VCaP (cell line): Measurements from ENCODE around the gene MGAT4B.
"Not testable (repeated sequence)": the region's sequence is repeated elsewhere in the genome, so short reads cannot be mapped to it uniquely, and the experiment has no call there.

Source experiments
- H3K27ac ChIP-seq: fragments of 450-650 bp; 2 replicates; pipeline ENCODE4 v1.5.1; 2017
- TF ChIP-seq, protein P1 (sequence below): fragments of 450-650 bp; conservative IDR thresholded peaks from 2 replicates; pipeline ENCODE4 v1.5.1; 2017; ENCODE audit warnings: mild to moderate bottlenecking, moderate library complexity

MGAT4B gene

DNA sequence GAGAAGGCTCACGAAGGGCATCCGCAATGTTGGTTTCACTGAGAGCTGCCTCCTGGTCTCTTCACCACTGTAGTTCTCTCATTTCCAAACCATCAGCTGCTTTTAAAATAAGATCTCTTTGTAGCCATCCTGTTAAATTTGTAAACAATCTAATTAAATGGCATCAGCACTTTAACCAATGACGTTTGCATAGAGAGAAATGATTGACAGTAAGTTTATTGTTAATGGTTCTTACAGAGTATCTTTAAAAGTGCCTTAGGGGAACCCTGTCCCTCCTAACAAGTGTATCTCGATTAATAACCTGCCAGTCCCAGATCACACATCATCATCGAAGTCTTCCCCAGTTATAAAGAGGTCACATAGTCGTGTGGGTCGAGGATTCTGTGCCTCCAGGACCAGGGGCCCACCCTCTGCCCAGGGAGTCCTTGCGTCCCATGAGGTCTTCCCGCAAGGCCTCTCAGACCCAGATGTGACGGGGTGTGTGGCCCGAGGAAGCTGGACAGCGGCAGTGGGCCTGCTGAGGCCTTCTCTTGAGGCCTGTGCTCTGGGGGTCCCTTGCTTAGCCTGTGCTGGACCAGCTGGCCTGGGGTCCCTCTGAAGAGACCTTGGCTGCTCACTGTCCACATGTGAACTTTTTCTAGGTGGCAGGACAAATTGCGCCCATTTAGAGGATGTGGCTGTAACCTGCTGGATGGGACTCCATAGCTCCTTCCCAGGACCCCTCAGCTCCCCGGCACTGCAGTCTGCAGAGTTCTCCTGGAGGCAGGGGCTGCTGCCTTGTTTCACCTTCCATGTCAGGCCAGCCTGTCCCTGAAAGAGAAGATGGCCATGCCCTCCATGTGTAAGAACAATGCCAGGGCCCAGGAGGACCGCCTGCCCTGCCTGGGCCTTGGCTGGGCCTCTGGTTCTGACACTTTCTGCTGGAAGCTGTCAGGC lies 30.7 kb upstream of the MGAT4B start:
- H3K27ac ChIP-seq, result no peak overlapping the region
- TF ChIP-seq, protein P1, sequence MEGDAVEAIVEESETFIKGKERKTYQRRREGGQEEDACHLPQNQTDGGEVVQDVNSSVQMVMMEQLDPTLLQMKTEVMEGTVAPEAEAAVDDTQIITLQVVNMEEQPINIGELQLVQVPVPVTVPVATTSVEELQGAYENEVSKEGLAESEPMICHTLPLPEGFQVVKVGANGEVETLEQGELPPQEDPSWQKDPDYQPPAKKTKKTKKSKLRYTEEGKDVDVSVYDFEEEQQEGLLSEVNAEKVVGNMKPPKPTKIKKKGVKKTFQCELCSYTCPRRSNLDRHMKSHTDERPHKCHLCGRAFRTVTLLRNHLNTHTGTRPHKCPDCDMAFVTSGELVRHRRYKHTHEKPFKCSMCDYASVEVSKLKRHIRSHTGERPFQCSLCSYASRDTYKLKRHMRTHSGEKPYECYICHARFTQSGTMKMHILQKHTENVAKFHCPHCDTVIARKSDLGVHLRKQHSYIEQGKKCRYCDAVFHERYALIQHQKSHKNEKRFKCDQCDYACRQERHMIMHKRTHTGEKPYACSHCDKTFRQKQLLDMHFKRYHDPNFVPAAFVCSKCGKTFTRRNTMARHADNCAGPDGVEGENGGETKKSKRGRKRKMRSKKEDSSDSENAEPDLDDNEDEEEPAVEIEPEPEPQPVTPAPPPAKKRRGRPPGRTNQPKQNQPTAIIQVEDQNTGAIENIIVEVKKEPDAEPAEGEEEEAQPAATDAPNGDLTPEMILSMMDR, result no peak

DNA sequence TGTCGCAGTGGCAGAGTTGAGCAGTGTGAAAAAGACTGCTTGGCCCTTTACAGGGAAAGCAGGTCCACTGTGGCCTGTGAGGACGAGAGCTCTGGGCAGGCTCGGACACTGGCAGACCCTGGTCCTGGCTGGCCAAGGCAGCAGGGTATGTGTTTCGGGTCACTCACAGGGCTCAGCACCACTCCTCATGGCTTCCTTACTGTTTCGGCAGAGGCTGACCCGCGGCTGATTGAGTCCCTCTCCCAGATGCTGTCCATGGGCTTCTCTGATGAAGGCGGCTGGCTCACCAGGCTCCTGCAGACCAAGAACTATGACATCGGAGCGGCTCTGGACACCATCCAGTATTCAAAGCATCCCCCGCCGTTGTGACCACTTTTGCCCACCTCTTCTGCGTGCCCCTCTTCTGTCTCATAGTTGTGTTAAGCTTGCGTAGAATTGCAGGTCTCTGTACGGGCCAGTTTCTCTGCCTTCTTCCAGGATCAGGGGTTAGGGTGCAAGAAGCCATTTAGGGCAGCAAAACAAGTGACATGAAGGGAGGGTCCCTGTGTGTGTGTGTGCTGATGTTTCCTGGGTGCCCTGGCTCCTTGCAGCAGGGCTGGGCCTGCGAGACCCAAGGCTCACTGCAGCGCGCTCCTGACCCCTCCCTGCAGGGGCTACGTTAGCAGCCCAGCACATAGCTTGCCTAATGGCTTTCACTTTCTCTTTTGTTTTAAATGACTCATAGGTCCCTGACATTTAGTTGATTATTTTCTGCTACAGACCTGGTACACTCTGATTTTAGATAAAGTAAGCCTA lies 29.8 kb upstream of the MGAT4B start:
- H3K27ac ChIP-seq, result no peak overlapping the region
- TF ChIP-seq, protein P1, result no peak

DNA sequence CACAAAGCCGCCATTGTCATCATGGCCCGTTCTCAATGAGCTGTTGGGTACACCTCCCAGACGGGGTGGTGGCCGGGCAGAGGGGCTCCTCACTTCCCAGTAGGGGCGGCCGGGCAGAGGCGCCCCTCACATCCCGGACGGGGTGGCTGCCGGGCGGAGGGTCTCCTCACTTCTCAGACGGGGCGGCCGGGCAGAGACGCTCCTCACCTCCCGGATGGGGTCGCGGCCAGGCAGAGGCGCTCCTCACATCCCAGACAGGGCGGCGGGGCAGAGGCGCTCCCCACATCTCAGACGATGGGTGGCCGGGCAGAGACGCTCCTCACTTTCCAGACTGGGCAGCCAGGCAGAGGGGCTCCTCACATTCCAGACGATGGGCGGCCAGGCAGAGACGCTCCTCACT lies 28.2 kb upstream of the MGAT4B start:
- H3K27ac ChIP-seq, result not testable (repeated sequence)

DNA sequence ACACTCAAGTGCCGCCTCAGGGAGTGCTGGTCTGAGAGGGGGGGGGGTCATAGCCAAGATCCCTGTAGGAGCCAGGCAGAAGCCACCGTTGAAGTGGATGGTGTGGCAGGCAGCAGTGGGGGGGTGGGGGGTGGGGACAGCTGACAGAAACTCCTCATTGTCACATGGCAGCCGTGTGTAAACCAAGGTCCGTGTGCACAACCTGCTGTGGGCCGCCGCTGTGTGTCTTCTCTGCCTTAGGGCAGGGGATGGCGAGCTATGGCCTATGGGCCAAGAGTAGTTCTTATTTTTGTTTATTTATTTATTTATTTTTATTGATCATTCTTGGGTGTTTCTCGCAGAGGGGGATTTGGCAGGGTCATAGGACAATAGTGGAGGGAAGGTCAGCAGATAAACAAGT lies 27.5 kb upstream of the MGAT4B start:
- no peak overlapping the region for H3K27ac ChIP-seq
- TF ChIP-seq, protein P1, result no peak

DNA sequence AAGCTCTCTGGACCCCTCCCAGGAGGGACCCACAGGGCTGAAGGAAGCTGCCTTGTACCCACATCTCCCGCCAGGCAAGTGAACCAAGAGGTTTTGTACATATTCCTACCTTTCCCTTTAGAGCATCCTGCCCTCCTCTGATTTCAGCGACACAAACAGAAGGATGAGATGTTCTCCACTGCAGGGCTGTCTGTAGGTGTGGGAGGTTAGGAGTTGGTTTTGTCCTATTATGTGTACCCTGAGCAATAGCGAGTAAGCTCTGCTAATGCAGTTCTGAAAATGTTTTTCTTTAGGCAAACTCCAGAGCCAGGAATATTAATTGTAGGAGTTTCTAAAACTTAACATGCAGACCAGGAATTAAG lies 27.0 kb upstream of the MGAT4B start:
- no peak overlapping the region for H3K27ac ChIP-seq
- TF ChIP-seq, protein P1, result no peak

DNA sequence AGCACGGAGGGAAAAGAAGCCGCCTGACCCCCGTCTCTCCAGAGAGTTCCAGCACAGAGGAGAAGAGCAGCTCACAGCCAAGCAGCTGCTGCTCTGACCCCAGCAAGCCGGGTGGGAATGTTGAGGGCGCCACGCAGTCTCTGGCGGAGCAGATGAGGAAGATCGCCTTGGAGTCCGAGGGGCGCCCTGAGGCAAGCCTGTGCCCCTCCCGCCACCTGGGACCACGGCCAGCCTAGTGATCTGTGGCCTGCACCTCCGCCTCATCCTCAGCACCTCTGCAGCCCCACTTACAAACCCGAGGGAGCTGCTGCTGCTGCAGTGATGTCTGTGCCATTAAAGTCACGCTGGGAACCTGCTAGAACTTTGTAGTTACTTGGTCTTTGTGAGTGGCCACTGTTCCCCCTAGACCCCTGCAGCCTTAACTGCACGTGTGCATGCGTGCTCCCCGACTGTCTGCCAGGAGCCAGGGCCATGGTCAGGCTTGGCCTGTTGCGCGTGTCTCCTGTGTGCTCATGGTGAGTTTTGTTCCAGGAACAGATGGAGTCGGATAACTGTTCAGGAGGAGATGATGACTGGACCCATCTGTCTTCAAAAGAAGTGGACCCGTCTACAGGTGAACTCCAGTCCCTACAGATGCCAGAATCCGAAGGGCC lies 26.5 kb upstream of the MGAT4B start:
- TF ChIP-seq, protein P1, result no peak

DNA sequence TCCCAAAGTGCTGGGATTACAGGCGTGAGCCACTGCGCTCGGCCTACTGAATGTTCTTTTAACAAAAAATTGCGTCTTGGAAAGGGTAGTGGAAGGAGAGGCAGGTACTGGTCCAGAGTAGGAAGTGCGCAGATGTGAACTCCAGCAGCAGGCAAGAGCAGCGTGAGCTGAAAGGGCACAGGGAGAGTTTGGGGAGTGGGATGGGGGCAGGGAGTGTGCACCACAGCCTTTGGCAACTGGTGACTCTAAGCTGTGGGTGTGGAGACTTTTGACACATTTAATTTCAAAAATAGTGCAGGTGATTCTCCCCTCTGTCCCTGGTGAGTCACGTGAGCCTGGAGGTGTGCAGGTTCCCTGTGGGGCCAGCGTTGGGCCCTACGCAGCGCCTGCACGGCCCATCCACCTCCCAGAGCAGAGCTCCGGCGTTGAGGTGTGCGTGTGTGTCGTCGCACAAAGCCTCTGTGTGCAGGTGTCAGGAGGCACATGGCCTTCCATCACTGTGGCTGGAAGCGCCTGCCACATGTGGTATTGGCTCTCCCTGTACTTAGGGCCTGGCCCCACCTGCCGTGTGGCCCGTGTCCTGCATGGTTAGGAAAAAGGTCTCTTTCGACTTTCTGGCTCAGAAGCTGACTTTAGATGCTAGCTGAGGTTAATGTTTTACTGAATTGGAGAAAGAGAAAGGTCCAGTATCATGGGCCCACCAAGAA lies 25.5 kb upstream of the MGAT4B start:
- TF ChIP-seq, protein P1, result no peak
- H3K27ac ChIP-seq, result no peak overlapping the region

More for the DNA sequence above, 26.5 kb upstream of the MGAT4B start:
- no peak overlapping the region for H3K27ac ChIP-seq
